ENCODE data around the gene UMAD1.

Gene UMAD1

GRCh38 chr7:7756577-7756976 lies 116.0 kb downstream of the UMAD1 start:
- H3K4me1 ChIP-seq, result peaks cover 7% of the 10 kb centered on the region
- in situ Hi-C loops (cut with MboI; ENCODE audit: low sequenced_read_pairs), result no loop called here
- DNase-seq (ENCODE audit: low spot score in 2 of 2), result no peak
- H3K27me3 ChIP-seq (ENCODE audit: low read depth), result no peaks in the 10 kb centered on the region
- no peaks in the 10 kb centered on the region for H3K36me3 ChIP-seq (replicated peaks)
- no peaks in the 10 kb centered on the region for H3K9me3 ChIP-seq
- H3K4me3 ChIP-seq, result no peak overlapping the region

- H3K4me1 ChIP-seq, result peaks cover 11% of the 10 kb centered on the region
- no peaks in the 10 kb centered on the region for H3K36me3 ChIP-seq (replicated peaks)
- in situ Hi-C loops (cut with MboI; ENCODE audit: low sequenced_read_pairs), result no loop called here
- no peak overlapping the region for H3K4me3 ChIP-seq
- DNase-seq (ENCODE audit: low spot score in 2 of 2), result no peak
- H3K9me3 ChIP-seq, result no peaks in the 10 kb centered on the region
- H3K27me3 ChIP-seq (ENCODE audit: low read depth), result no peaks in the 10 kb centered on the region
Measured at GRCh38 chr7:7757576-7757975, 117.0 kb downstream of the UMAD1 start.

GRCh38 chr7:7761340-7761973 lies 120.9 kb downstream of the UMAD1 start:
- in situ Hi-C loops (cut with MboI; ENCODE audit: low sequenced_read_pairs), result loop anchor here (10.0 kb wide), 1 partner anchor 337 kb away; no protein-coding TSS in a partner anchor
- H3K36me3 ChIP-seq (replicated peaks), result no peaks in the 10 kb centered on the region
- H3K4me1 ChIP-seq, result peaks cover 11% of the 10 kb centered on the region
- no peak overlapping the region for H3K4me3 ChIP-seq
- no peaks in the 10 kb centered on the region for H3K27me3 ChIP-seq (ENCODE audit: low read depth)
- H3K9me3 ChIP-seq, result no peaks in the 10 kb centered on the region
- peak in 1 of 2 experiments; percentile 39 for DNase-seq (ENCODE audit: low spot score in 2 of 2)

GRCh38 chr7:7761974-7762779 lies 121.6 kb downstream of the UMAD1 start:
- no peak for DNase-seq (ENCODE audit: low spot score in 2 of 2)
- in situ Hi-C loops (cut with MboI; ENCODE audit: low sequenced_read_pairs), result loop anchor here (10.0 kb wide), 1 partner anchor 337 kb away; no protein-coding TSS in a partner anchor
- peaks cover 5% of the 10 kb centered on the region for H3K4me1 ChIP-seq
- no peaks in the 10 kb centered on the region for H3K36me3 ChIP-seq (replicated peaks)
- no peaks in the 10 kb centered on the region for H3K9me3 ChIP-seq
- no peaks in the 10 kb centered on the region for H3K27me3 ChIP-seq (ENCODE audit: low read depth)
- no peak overlapping the region for H3K4me3 ChIP-seq

- H3K4me3 ChIP-seq, result no peak overlapping the region
- no peak for DNase-seq (ENCODE audit: low spot score in 2 of 2)
- H3K27me3 ChIP-seq (ENCODE audit: low read depth), result no peaks in the 10 kb centered on the region
- H3K36me3 ChIP-seq (replicated peaks), result no peaks in the 10 kb centered on the region
- in situ Hi-C loops (cut with MboI; ENCODE audit: low sequenced_read_pairs), result loop anchor here (10.0 kb wide), 1 partner anchor 340 kb away; no protein-coding TSS in a partner anchor
- H3K4me1 ChIP-seq, result peaks cover 4% of the 10 kb centered on the region; the same call in 1 of the 2 replicates
- H3K9me3 ChIP-seq, result no peaks in the 10 kb centered on the region
Measured at GRCh38 chr7:7764520-7765396, 124.2 kb downstream of the UMAD1 start.

- no peaks in the 10 kb centered on the region for H3K9me3 ChIP-seq
- no peak for DNase-seq (ENCODE audit: low spot score in 2 of 2)
- H3K4me1 ChIP-seq, result peaks cover 4% of the 10 kb centered on the region; the same call in 1 of the 2 replicates
- no peaks in the 10 kb centered on the region for H3K36me3 ChIP-seq (replicated peaks)
- no peak overlapping the region for H3K4me3 ChIP-seq
- no peaks in the 10 kb centered on the region for H3K27me3 ChIP-seq (ENCODE audit: low read depth)
- in situ Hi-C loops (cut with MboI; ENCODE audit: low sequenced_read_pairs), result loop anchor here (10.0 kb wide), 1 partner anchor 341 kb away; no protein-coding TSS in a partner anchor
Measured at GRCh38 chr7:7765422-7765821, 124.9 kb downstream of the UMAD1 start.

GRCh38 chr7:7766671-7767070 lies 126.1 kb downstream of the UMAD1 start:
- H3K36me3 ChIP-seq (replicated peaks), result no peaks in the 10 kb centered on the region
- no peaks in the 10 kb centered on the region for H3K9me3 ChIP-seq
- DNase-seq (ENCODE audit: low spot score in 2 of 2), result no peak
- no peaks in the 10 kb centered on the region for H3K27me3 ChIP-seq (ENCODE audit: low read depth)
- no peak overlapping the region for H3K4me3 ChIP-seq
- peaks cover 4% of the 10 kb centered on the region; the same call in 1 of the 2 replicates for H3K4me1 ChIP-seq
- in situ Hi-C loops (cut with MboI; ENCODE audit: low sequenced_read_pairs), result loop anchor here (10.0 kb wide), 1 partner anchor 342 kb away; no protein-coding TSS in a partner anchor

- DNase-seq (ENCODE audit: low spot score in 2 of 2), result no peak
- in situ Hi-C loops (cut with MboI; ENCODE audit: low sequenced_read_pairs), result loop anchor here (10.0 kb wide), 1 partner anchor 344 kb away; no protein-coding TSS in a partner anchor
- no peaks in the 10 kb centered on the region for H3K27me3 ChIP-seq (ENCODE audit: low read depth)
Measured at GRCh38 chr7:7768977-7769709, 128.6 kb downstream of the UMAD1 start.

GRCh38 chr7:7769710-7770627 lies 129.4 kb downstream of the UMAD1 start:
- Histone ChIP-seq H3K27me3 (ENCODE audit: low read depth) (no peaks in the 10 kb centered on the region), H3K4me1 (peaks cover 23% of the 10 kb centered on the region), H3K4me3 (no peak overlapping the region), H3K36me3 (replicated peaks) (no peaks in the 10 kb centered on the region), H3K9me3 (no peaks in the 10 kb centered on the region)
- in situ Hi-C loops (cut with MboI; ENCODE audit: low sequenced_read_pairs), result loop anchor here (10.0 kb wide), 1 partner anchor 345 kb away; no protein-coding TSS in a partner anchor
- no peak for DNase-seq (ENCODE audit: low spot score in 2 of 2)

More at GRCh38 chr7:7768977-7769709, 128.6 kb downstream of the UMAD1 start:
- no peaks in the 10 kb centered on the region for H3K9me3 ChIP-seq
- no peak overlapping the region for H3K4me3 ChIP-seq
- H3K36me3 ChIP-seq (replicated peaks), result no peaks in the 10 kb centered on the region
- peaks cover 20% of the 10 kb centered on the region for H3K4me1 ChIP-seq

GRCh38 chr7:7771452-7771851 lies 130.9 kb downstream of the UMAD1 start:
- Histone ChIP-seq H3K27me3 (ENCODE audit: low read depth) (no peaks in the 10 kb centered on the region), H3K4me3 (no peak overlapping the region), H3K36me3 (replicated peaks) (no peaks in the 10 kb centered on the region), H3K4me1 (peaks cover 23% of the 10 kb centered on the region), H3K9me3 (no peaks in the 10 kb centered on the region)
- no peak for DNase-seq (ENCODE audit: low spot score in 2 of 2)
- in situ Hi-C loops (cut with MboI; ENCODE audit: low sequenced_read_pairs), result no loop called here

GRCh38 chr7:7772397-7772821 lies 131.9 kb downstream of the UMAD1 start:
- H3K4me3 ChIP-seq, result no peak overlapping the region

More at GRCh38 chr7:7772397-7772821, 131.9 kb downstream of the UMAD1 start:
- DNase-seq (ENCODE audit: low spot score in 2 of 2), result peak; percentile 29 to 39
- Histone ChIP-seq H3K4me1 (peaks cover 23% of the 10 kb centered on the region), H3K36me3 (replicated peaks) (no peaks in the 10 kb centered on the region), H3K9me3 (no peaks in the 10 kb centered on the region), H3K27me3 (ENCODE audit: low read depth) (no peaks in the 10 kb centered on the region)
- in situ Hi-C loops (cut with MboI; ENCODE audit: low sequenced_read_pairs), result no loop called here

All from HAP-1 (cell line).